Spleen (tissue), 7 donors: ENCODE data around the gene HEATR3.

Source experiments
- POLR2AphosphoS5 ChIP-seq, 3 donors: sonication (generic); formaldehyde crosslinking; IDR thresholded peaks; one replicate each; pipeline ENCODE4 v1.5.1; 2017; ENCODE audit warnings: antibody characterized with exemption in 3 of 3
- TF ChIP-seq, protein P1 (sequence below), 11 experiments: fragments of 200-600 bp in 7 of 11; fragments of 450-650 bp in 4 of 11; sonication (generic) in 4 of 11; IDR thresholded peaks in 8 of 11; conservative IDR thresholded peaks in 3 of 11; 1 replicate in 7 of 11; 2 replicates in 4 of 11; pipeline versions ENCODE4 v1.4.0 to v1.8.0; 2016 to 2021; ENCODE audit warnings: antibody characterized with exemption in 11 of 11, inconsistent platforms in 4 of 11, mild to moderate bottlenecking in 1 of 11
- donor health status: DM: no; HTN: no; CAD: no; lungs with moderate emphysema.
- donor health status: DM: no; HTN: no; CAD: no.
- donor health status: DM: no; HTN: no; CAD: no.

- TF ChIP-seq, protein P1, sequence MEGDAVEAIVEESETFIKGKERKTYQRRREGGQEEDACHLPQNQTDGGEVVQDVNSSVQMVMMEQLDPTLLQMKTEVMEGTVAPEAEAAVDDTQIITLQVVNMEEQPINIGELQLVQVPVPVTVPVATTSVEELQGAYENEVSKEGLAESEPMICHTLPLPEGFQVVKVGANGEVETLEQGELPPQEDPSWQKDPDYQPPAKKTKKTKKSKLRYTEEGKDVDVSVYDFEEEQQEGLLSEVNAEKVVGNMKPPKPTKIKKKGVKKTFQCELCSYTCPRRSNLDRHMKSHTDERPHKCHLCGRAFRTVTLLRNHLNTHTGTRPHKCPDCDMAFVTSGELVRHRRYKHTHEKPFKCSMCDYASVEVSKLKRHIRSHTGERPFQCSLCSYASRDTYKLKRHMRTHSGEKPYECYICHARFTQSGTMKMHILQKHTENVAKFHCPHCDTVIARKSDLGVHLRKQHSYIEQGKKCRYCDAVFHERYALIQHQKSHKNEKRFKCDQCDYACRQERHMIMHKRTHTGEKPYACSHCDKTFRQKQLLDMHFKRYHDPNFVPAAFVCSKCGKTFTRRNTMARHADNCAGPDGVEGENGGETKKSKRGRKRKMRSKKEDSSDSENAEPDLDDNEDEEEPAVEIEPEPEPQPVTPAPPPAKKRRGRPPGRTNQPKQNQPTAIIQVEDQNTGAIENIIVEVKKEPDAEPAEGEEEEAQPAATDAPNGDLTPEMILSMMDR (IDR thresholded peaks at IDR 0.05 in 8 of 11, conservative IDR thresholded peaks at IDR 0.05 in 3 of 11): no peak
- TF ChIP-seq POLR2AphosphoS5 (IDR thresholded peaks at IDR 0.05): no peak
Observed at GRCh38 chr16:50040710-50041109, 25.1 kb upstream of the HEATR3 start.
